Vagina (tissue), 2 donors: ENCODE data around the gene CATSPERB. TPM values are rescaled to one million over a fixed set of nuclear protein-coding genes. Genes with fewer than 3 reads are reported as not detected.

Experiments used
- DNase-seq, 2 donors: peaks; one replicate each; pipeline ENCODE4 v3.0.0-alpha.2; 2017; ENCODE audit errors: extremely low spot score in 2 of 2
- H3K27ac ChIP-seq: fragments of 200-600 bp; sonication (generic); one replicate; pipeline ENCODE4 v1.5.1; 2019
- H3K27me3 ChIP-seq: fragments of 200-600 bp; sonication (generic); one replicate; pipeline ENCODE4 v1.5.1; 2019
- H3K36me3 ChIP-seq, 2 donors: fragments of 200-600 bp; sonication (generic); one replicate each; pipeline ENCODE4 v1.5.1; 2017 to 2019
- H3K4me1 ChIP-seq: fragments of 200-600 bp; sonication (generic); one replicate; pipeline ENCODE4 v1.5.1; 2019
- H3K4me3 ChIP-seq, 2 donors: fragments of 200-600 bp; sonication (generic); 1 replicate in 1 of 2; 2 replicates in 1 of 2; pipeline ENCODE4 v1.5.1; 2016 to 2019
- H3K9me3 ChIP-seq: fragments of 200-600 bp; sonication (generic); one replicate; pipeline ENCODE4 v1.5.1; 2019
- CTCF ChIP-seq, 3 experiments: fragments of 450-650 bp in 2 of 3; fragments of 200-600 bp in 1 of 3; sonication (generic) in 1 of 3; IDR thresholded peaks; one replicate each; pipeline ENCODE4 v1.5.1; 2017 to 2019; ENCODE audit warnings: antibody characterized with exemption in 3 of 3, mild to moderate bottlenecking in 2 of 3, moderate library complexity in 2 of 3
- POLR2A ChIP-seq, 2 donors: fragments of 450-650 bp; IDR thresholded peaks; one replicate each; pipeline ENCODE4 v1.6.1; 2017; ENCODE audit warnings: antibody characterized with exemption in 2 of 2, mild to moderate bottlenecking in 2 of 2, moderate library complexity in 2 of 2
- POLR2AphosphoS5 ChIP-seq, 2 donors: sonication (generic); formaldehyde crosslinking; IDR thresholded peaks; one replicate each; pipeline ENCODE4 v1.9.0; 2017; ENCODE audit warnings: antibody characterized with exemption in 2 of 2, mild to moderate bottlenecking in 2 of 2, low read depth in 1 of 2; ENCODE audit not compliant: insufficient read depth in 1 of 2
- intact Hi-C: fragments of 100-400 bp; cut with DNase I; formaldehyde crosslinking; loops from one replicate; pipeline ENCODE4 v1.15.1; 2023
- total RNA-seq: library from RNA; depleted of rRNA; stranded (reverse); fragments of >200 nt; gene quantifications from one replicate; pipeline ENCODE4 v1.2.3, GENCODE V29; 2016

Gene CATSPERB
- total RNA-seq, 1 donor from 2014 or later, result 5.2 TPM

DNA sequence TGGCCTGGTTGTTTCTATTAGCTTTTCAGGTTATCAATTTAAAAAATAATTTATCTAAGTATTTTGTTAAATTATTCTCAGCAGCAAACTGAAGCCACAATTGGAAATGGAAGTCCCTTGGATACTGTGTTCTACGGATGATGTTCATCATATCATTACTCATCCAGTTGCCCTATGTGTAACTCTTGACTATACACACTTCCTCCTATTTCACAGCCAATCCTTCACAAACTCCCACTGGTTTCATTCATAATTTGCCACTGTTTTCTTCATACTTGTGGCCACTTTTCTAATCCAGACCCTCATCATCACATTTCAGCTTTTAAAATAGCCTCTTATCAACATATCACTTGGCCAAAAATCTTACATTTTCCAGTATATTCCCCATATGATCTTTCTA lies 84.0 kb downstream of the CATSPERB start:
- Histone ChIP-seq H3K4me1 (no peaks in the 10 kb centered on the region), H3K36me3 (no peaks in the 10 kb centered on the region), H3K27ac (no peak overlapping the region), H3K4me3 (no peak overlapping the region), H3K9me3 (no peaks in the 10 kb centered on the region), H3K27me3 (no peaks in the 10 kb centered on the region)
- intact Hi-C loops, result no loop called here
- DNase-seq, result no peak
- TF ChIP-seq POLR2A (IDR thresholded peaks at IDR 0.05), result no peak
- no peak for TF ChIP-seq POLR2AphosphoS5 (IDR thresholded peaks at IDR 0.05; ENCODE audit: insufficient read depth in 1 of 2, low read depth in 1 of 2)
- no peak for TF ChIP-seq CTCF (IDR thresholded peaks at IDR 0.05)

DNA sequence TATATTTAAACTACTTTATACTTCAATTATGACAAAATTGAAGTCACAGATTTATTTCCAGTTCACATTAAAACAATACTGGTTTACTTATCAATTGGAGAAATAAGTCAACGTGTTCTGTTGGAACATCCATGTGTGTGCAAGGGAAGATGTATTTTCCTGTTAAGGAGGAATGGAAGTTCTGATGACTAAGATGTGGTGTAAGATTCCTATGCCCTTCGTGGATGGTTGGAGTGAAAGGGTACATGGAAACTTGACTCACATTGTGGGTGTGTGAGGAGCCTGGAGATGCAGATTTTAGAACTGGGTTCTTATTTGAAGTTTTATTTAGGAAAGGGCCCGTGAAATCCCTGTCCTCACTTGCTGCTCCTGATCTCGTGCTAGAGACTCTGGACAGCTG lies 95.3 kb downstream of the CATSPERB start:
- intact Hi-C loops, result no loop called here
- DNase-seq, result no peak
- TF ChIP-seq POLR2AphosphoS5 (IDR thresholded peaks at IDR 0.05; ENCODE audit: insufficient read depth in 1 of 2, low read depth in 1 of 2) (no peak), CTCF (IDR thresholded peaks at IDR 0.05) (no peak)

DNA sequence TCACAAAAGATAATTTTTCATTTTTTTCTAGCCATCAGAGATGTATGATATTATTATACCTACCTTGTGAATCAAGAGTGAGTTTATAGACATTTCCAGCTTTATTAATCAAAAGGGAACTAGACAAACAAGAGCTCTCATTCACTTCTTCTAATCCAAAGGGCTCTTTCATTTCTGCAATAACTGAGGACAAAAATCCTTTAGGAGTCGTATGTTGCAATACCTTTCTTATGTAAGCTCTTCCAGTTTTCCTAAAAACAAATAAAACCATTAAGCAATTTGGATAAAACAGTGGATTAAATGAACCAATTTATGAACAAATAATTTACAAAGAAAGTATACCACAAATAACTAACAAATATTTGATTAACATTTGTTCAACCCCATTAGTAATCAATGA lies 107.1 kb downstream of the CATSPERB start:
- Histone ChIP-seq H3K36me3 (no peaks in the 10 kb centered on the region), H3K4me1 (no peaks in the 10 kb centered on the region), H3K27me3 (no peaks in the 10 kb centered on the region), H3K9me3 (no peaks in the 10 kb centered on the region), H3K4me3 (no peak overlapping the region), H3K27ac (no peak overlapping the region)
- TF ChIP-seq POLR2AphosphoS5 (IDR thresholded peaks at IDR 0.05; ENCODE audit: insufficient read depth in 1 of 2, low read depth in 1 of 2) (no peak), CTCF (IDR thresholded peaks at IDR 0.05) (no peak), POLR2A (IDR thresholded peaks at IDR 0.05) (no peak)
- intact Hi-C loops, result no loop called here
- DNase-seq, result no peak

More for the DNA sequence above, 95.3 kb downstream of the CATSPERB start:
- Histone ChIP-seq H3K27ac (no peak overlapping the region), H3K36me3 (no peaks in the 10 kb centered on the region), H3K4me3 (no peak overlapping the region), H3K9me3 (no peaks in the 10 kb centered on the region), H3K4me1 (no peaks in the 10 kb centered on the region), H3K27me3 (no peaks in the 10 kb centered on the region)

DNA sequence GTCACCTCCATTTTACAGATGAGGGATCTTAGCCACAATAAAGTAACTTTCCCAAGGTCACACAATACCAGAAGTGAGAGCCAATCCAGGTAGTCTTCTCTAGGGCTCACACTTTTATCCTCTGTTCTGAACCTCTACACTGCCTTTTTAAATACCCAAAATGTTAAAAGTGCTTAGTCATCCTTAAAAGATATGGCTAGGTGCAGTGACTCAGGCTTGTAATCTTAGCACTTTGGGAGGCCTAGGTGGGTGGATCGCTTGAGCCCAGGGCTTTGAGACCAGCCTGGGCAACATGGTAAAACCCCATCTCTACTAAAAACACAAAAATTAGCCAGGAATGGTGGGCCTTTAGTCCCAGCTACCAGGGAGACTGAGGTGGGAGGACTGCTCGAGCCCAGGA lies 117.7 kb downstream of the CATSPERB start:
- H3K27ac ChIP-seq, result no peak overlapping the region

GRCh38 chr14:91613459-91614112 lies 118.3 kb downstream of the CATSPERB start:
- H3K4me1 ChIP-seq, result no peaks in the 10 kb centered on the region
- DNase-seq, result no peak
- H3K27me3 ChIP-seq, result no peaks in the 10 kb centered on the region
- no peak overlapping the region for H3K27ac ChIP-seq
- TF ChIP-seq POLR2AphosphoS5 (IDR thresholded peaks at IDR 0.05; ENCODE audit: insufficient read depth in 1 of 2, low read depth in 1 of 2) (no peak), POLR2A (IDR thresholded peaks at IDR 0.05) (no peak), CTCF (IDR thresholded peaks at IDR 0.05) (no peak)
- no peaks in the 10 kb centered on the region for H3K9me3 ChIP-seq
- H3K36me3 ChIP-seq, result no peaks in the 10 kb centered on the region
- no peak overlapping the region for H3K4me3 ChIP-seq
- intact Hi-C loops, result no loop called here

More for the DNA sequence above, 117.7 kb downstream of the CATSPERB start:
- TF ChIP-seq POLR2A (IDR thresholded peaks at IDR 0.05) (no peak), POLR2AphosphoS5 (IDR thresholded peaks at IDR 0.05; ENCODE audit: insufficient read depth in 1 of 2, low read depth in 1 of 2) (no peak)
- no peaks in the 10 kb centered on the region for H3K9me3 ChIP-seq
- H3K36me3 ChIP-seq, result no peaks in the 10 kb centered on the region
- no peaks in the 10 kb centered on the region for H3K27me3 ChIP-seq
- no peaks in the 10 kb centered on the region for H3K4me1 ChIP-seq
- no peak overlapping the region for H3K4me3 ChIP-seq
- intact Hi-C loops, result no loop called here
- no peak for DNase-seq
